SK-N-SH (cell line): ENCODE data around the gene GRIP2. TPM values are rescaled to one million over a fixed set of nuclear protein-coding genes. Genes with fewer than 3 reads are reported as not detected.

Experiments used
- CTCF ChIA-PET: fragments of 300-600, 350-600 bp; formaldehyde crosslinking; extraction: SDS; loops from one replicate; lab custom pipeline; 2021; lab: Yijun Ruan, JAX
- POLR2A ChIA-PET: fragments of 350-600 bp; sonication (Branson Sonifier 250); formaldehyde crosslinking; extraction: SDS; loops from one replicate; lab custom pipeline; 2020; ENCODE audit warnings: antibody characterized with exemption, inconsistent platforms; lab: Yijun Ruan, JAX
- DNase-seq: peaks from one replicate; pipeline ENCODE4 v3.0.0; 2012
- H2AFZ ChIP-seq: fragments of 200-600 bp; sonication (generic); 2 replicates; pipeline ENCODE4 v1.8.1; 2016; ENCODE audit warnings: antibody characterized with exemption, mild to moderate bottlenecking, low read depth
- H3F3A ChIP-seq: fragments of 200-600 bp; sonication (generic); replicated peaks from 2 replicates; pipeline ENCODE3; 2016; ENCODE audit warnings: antibody characterized with exemption, mild to moderate bottlenecking; ENCODE audit not compliant: insufficient read depth
- H3K27ac ChIP-seq, 2 experiments: fragments of 200-500 bp in 1 of 2; fragments of 200-600 bp in 1 of 2; sonication (Bioruptor generic) in 1 of 2; sonication (generic), shearing (Covaris generic) in 1 of 2; 2 replicates each; pipeline versions ENCODE4 v1.5.1 to v1.6.1; 2014 to 2016; ENCODE audit warnings: low read depth in 2 of 2, inconsistent platforms in 1 of 2, low read length in 1 of 2, mild to moderate bottlenecking in 1 of 2, mixed read lengths in 1 of 2
- H3K27me3 ChIP-seq: fragments of 200-600 bp; sonication (generic), shearing (Covaris generic); 2 replicates; pipeline ENCODE4 v1.6.1; 2016; ENCODE audit warnings: mixed run types; ENCODE audit not compliant: insufficient read depth
- H3K36me3 ChIP-seq, 2 experiments: fragments of 200-500 bp in 1 of 2; fragments of 200-600 bp in 1 of 2; sonication (Bioruptor generic) in 1 of 2; sonication (generic) in 1 of 2; replicated peaks in 1 of 2; 2 replicates each; pipeline versions ENCODE3 to v1.5.1; 2014 to 2016; ENCODE audit warnings: low read length in 1 of 2, mild to moderate bottlenecking in 1 of 2; ENCODE audit not compliant: insufficient read depth in 2 of 2, control insufficient read depth in 1 of 2
- H3K4me1 ChIP-seq, 2 experiments: fragments of 200-500 bp in 1 of 2; fragments of 200-600 bp in 1 of 2; sonication (Bioruptor generic) in 1 of 2; sonication (generic), shearing (Covaris generic) in 1 of 2; 2 replicates each; pipeline versions ENCODE4 v1.5.1 to v1.6.1; 2014 to 2016; ENCODE audit warnings: low read depth in 1 of 2, low read length in 1 of 2, mixed run types in 1 of 2; ENCODE audit not compliant: insufficient read depth in 2 of 2, control insufficient read depth in 1 of 2
- H3K4me2 ChIP-seq: fragments of 200-600 bp; sonication (generic), shearing (Covaris generic); 2 replicates; pipeline ENCODE4 v1.6.1; 2017; ENCODE audit warnings: mixed run types
- H3K4me3 ChIP-seq, 2 experiments: fragments of 200-500 bp in 1 of 2; fragments of 200-600 bp in 1 of 2; sonication (Bioruptor generic) in 1 of 2; sonication (generic), shearing (Covaris generic) in 1 of 2; 2 replicates each; pipeline versions ENCODE4 v1.5.1 to v1.8.1; 2014 to 2016; ENCODE audit warnings: low read depth in 2 of 2, inconsistent platforms in 1 of 2, low read length in 1 of 2, mild to moderate bottlenecking in 1 of 2, mixed read lengths in 1 of 2, moderate library complexity in 1 of 2
- H3K79me2 ChIP-seq: fragments of 200-600 bp; sonication (generic); 2 replicates; pipeline ENCODE4 v1.8.1; 2017; ENCODE audit warnings: mild to moderate bottlenecking; ENCODE audit not compliant: insufficient read depth
- H3K9ac ChIP-seq: fragments of 200-600 bp; sonication (generic); 2 replicates; pipeline ENCODE4 v1.6.1; 2017; ENCODE audit warnings: mixed run types
- H3K9me2 ChIP-seq: fragments of 200-600 bp; sonication (generic); 2 replicates; pipeline ENCODE4 v1.6.1; 2017; ENCODE audit warnings: mixed run types
- H3K9me3 ChIP-seq: fragments of 200-600 bp; sonication (generic); 2 replicates; pipeline ENCODE4 v1.6.1; 2017; ENCODE audit warnings: mixed run types, mild to moderate bottlenecking, moderate library complexity
- H4K20me1 ChIP-seq: fragments of 200-600 bp; sonication (generic); 2 replicates; pipeline ENCODE4 v1.6.1; 2017; ENCODE audit warnings: mild to moderate bottlenecking, mixed run types; ENCODE audit not compliant: insufficient read depth
- EP300 ChIP-seq, 2 experiments: IDR thresholded peaks; 2 replicates each; pipeline versions ENCODE4 v1.4.0 to v1.6.1; 2012; ENCODE audit warnings: borderline replicate concordance in 1 of 2, low read depth in 1 of 2, low read length in 1 of 2
- MXI1 ChIP-seq: IDR thresholded peaks from 2 replicates; pipeline ENCODE4 v1.6.1; 2012; ENCODE audit warnings: mild to moderate bottlenecking, low read depth, low read length, improper control_type of control experiment
- NFIC ChIP-seq: IDR thresholded peaks from 2 replicates; pipeline ENCODE4 v1.4.0; 2012; ENCODE audit warnings: borderline replicate concordance
- RAD21 ChIP-seq: IDR thresholded peaks from 2 replicates; pipeline ENCODE4 v1.6.1; 2012; ENCODE audit warnings: mild to moderate bottlenecking, low read length
- RFX5 ChIP-seq: IDR thresholded peaks from 2 replicates; pipeline ENCODE4 v1.6.1; 2012; ENCODE audit warnings: mild to moderate bottlenecking, improper control_type of control experiment, low read length
- SMC3 ChIP-seq: IDR thresholded peaks from 2 replicates; pipeline ENCODE4 v1.6.1; 2012; ENCODE audit warnings: low read depth, low read length, improper control_type of control experiment
- TAF1 ChIP-seq: IDR thresholded peaks from 2 replicates; pipeline ENCODE4 v1.6.1; 2012; ENCODE audit warnings: low read depth, mild to moderate bottlenecking, low read length, moderate library complexity, borderline replicate concordance
- WGBS: methylation state at CpG from one replicate; pipeline ENCODE4 v1.1.6; 2017; ENCODE audit warnings: low lambda C conversion rate; 5-methylcytosine and 5-hydroxymethylcytosine counted together
- polyA plus RNA-seq, 3 experiments: library from polyadenylated mRNA; depleted of rRNA; stranded (reverse); fragments of >200 nt; gene quantifications; 2 replicates each; pipeline ENCODE4 v1.2.3, GENCODE V29; 2012
- TF ChIP-seq, protein P1 (sequence below): fragments of 200-600 bp; sonication (generic); IDR thresholded peaks from 2 replicates; pipeline ENCODE4 v1.6.1; 2017; ENCODE audit warnings: antibody characterized with exemption, mild to moderate bottlenecking, moderate library complexity
- TF ChIP-seq, protein P2 (sequence below): IDR thresholded peaks from 2 replicates; pipeline ENCODE4; 2012

Gene GRIP2
- polyA plus RNA-seq, 1 of the 3 experiments (the other 2 are of a cell fraction): 0.15 TPM

DNA sequence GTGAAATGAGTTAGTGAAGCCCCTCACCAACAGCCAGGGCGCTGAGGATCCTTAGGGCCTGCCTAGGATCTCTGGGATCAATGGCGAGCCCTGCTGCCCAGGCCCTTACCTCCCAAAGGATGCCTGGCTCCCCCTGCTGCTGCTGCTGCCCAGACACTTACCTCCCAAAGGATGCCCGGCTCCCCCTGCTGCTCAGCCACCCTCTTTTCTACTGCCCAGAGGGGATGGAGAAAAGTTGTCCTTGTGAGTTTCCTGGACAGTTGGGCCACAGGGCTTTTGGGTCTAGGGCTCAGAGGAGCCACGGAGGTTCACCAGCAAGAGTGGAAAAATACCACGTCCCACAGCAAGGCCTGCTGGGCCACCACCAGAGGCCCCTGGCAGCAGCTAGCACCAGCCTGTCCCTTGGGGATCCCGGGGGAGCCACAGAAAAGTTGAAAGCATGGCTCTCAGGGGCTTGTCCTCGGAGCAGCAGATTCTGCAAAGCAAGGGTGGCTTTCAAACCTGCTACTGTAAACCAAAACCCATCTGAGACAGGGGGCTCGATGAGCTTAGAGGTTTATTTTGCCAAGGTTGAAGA lies 78.3 kb downstream of the GRIP2 start:
- H3K4me1 ChIP-seq: peaks cover 9 to 17% of the 10 kb centered on the region in 2 experiments; a peak in 3 of 4 replicates
- no peak overlapping the region for H2AFZ ChIP-seq
- no peak for TF ChIP-seq MXI1
- TF ChIP-seq, protein P1, sequence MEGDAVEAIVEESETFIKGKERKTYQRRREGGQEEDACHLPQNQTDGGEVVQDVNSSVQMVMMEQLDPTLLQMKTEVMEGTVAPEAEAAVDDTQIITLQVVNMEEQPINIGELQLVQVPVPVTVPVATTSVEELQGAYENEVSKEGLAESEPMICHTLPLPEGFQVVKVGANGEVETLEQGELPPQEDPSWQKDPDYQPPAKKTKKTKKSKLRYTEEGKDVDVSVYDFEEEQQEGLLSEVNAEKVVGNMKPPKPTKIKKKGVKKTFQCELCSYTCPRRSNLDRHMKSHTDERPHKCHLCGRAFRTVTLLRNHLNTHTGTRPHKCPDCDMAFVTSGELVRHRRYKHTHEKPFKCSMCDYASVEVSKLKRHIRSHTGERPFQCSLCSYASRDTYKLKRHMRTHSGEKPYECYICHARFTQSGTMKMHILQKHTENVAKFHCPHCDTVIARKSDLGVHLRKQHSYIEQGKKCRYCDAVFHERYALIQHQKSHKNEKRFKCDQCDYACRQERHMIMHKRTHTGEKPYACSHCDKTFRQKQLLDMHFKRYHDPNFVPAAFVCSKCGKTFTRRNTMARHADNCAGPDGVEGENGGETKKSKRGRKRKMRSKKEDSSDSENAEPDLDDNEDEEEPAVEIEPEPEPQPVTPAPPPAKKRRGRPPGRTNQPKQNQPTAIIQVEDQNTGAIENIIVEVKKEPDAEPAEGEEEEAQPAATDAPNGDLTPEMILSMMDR: peak; percentile 78
- no peak for TF ChIP-seq RFX5
- TF ChIP-seq RAD21: peak; percentile 88
- no peak for TF ChIP-seq EP300 (IDR thresholded peaks at IDR 0.05; ENCODE audit: borderline replicate concordance in 1 of 2, low read depth in 1 of 2, low read length in 1 of 2)
- TF ChIP-seq NFIC: no peak; the same call in 1 of the 2 replicates
- TF ChIP-seq, protein P2, sequence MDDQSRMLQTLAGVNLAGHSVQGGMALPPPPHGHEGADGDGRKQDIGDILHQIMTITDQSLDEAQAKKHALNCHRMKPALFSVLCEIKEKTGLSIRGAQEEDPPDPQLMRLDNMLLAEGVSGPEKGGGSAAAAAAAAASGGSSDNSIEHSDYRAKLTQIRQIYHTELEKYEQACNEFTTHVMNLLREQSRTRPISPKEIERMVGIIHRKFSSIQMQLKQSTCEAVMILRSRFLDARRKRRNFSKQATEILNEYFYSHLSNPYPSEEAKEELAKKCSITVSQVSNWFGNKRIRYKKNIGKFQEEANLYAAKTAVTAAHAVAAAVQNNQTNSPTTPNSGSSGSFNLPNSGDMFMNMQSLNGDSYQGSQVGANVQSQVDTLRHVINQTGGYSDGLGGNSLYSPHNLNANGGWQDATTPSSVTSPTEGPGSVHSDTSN: no peak
- TF ChIP-seq SMC3: peak; percentile 98
- no peaks in the 10 kb centered on the region for H3K27me3 ChIP-seq
- peak; percentile 86 for DNase-seq
- no peaks in the 10 kb centered on the region for H3K9me3 ChIP-seq
- no peaks in the 10 kb centered on the region for H3K9me2 ChIP-seq
- peak overlapping the region in 1 of 2 experiments; percentile 76; a peak in 1 of 4 replicates for H3K27ac ChIP-seq
- peaks cover 6% of the 10 kb centered on the region for H3F3A ChIP-seq
- no peak overlapping the region for H3K9ac ChIP-seq
- H3K4me3 ChIP-seq: no peak overlapping the region
- H3K36me3 ChIP-seq: peaks cover 22 to 26% of the 10 kb centered on the region in 2 experiments
- WGBS: 91% methylated on average over 3 of the region's 8 CpGs
- POLR2A ChIA-PET: no interaction called here
- no peaks in the 10 kb centered on the region for H3K79me2 ChIP-seq
- no peaks in the 10 kb centered on the region for H4K20me1 ChIP-seq
- CTCF ChIA-PET: interaction anchor here (0.6 to 5.0 kb wide), 33 partner anchors 9 to 565 kb away, joined by 3 to 82 read pairs (median 4); partner anchors contain the start of gene SLC6A6
- H3K4me2 ChIP-seq: peak overlapping the region; percentile 9; the same call in 1 of the 2 replicates

GRCh38 chr3:14461006-14461747 lies 79.0 kb downstream of the GRIP2 start:
- Histone ChIP-seq H3K4me2 (peak overlapping the region; percentile 9; the same call in 1 of the 2 replicates), H4K20me1 (no peaks in the 10 kb centered on the region), H3K27ac (peak overlapping the region; percentile 48 to 76; a peak in 3 of 4 replicates)
- no peak for TF ChIP-seq TAF1
- TF ChIP-seq, all 33 proteins: peak for 0
- ChIA-PET CTCF (interaction anchor here (0.7 to 5.0 kb wide), 24 partner anchors 9 to 560 kb away, joined by 3 to 82 read pairs (median 5); partner anchors contain the start of gene SLC6A6), POLR2A (no interaction called here)
- Histone ChIP-seq H3K4me3 (no peak overlapping the region), H2AFZ (no peak overlapping the region), H3K9ac (no peak overlapping the region), H3K9me3 (no peaks in the 10 kb centered on the region), H3K79me2 (no peaks in the 10 kb centered on the region), H3F3A (peaks cover 6% of the 10 kb centered on the region), H3K27me3 (no peaks in the 10 kb centered on the region), H3K36me3 (peaks cover 22 to 24% of the 10 kb centered on the region in 2 experiments), H3K9me2 (no peaks in the 10 kb centered on the region), H3K4me1 (peaks cover 9 to 17% of the 10 kb centered on the region in 2 experiments; a peak in 3 of 4 replicates)
- WGBS: 85% methylated on average over 13 of the region's 13 CpGs
- peak; percentile 45 for DNase-seq
